Nucleus accumbens (tissue), 56 donors: ENCODE data around the gene EGR4.
A peak's percentile ranks its signal among the peaks of the same experiment; 100 is the strongest.

ENCODE experiments used
- DNase-seq, 56 donors: peaks; one replicate each; lab custom pipeline; 2025; lab: John Stamatoyannopoulos, UW

Gene EGR4

DNA sequence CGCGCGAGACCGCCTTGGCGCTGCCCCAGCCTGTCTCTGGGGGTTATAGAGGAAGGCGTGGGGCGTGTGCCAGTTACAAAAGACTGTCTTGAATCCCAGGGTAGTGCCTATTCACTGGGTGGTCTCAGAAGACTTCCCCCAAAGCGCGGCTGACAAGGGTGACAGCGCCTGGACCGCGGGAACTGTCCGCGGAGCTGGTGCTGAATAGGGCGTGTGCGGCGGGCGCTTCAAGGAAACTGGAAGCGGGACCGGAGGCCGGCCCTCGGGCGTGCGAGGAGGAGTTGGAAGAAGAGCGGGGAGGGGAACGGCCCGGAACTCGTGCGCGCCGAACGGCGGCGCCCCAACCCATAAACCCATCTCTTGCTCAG is 2.3 kb downstream of the EGR4 start:
- DNase-seq: peak in 2 of 56 donors; percentile 24 to 33

DNA sequence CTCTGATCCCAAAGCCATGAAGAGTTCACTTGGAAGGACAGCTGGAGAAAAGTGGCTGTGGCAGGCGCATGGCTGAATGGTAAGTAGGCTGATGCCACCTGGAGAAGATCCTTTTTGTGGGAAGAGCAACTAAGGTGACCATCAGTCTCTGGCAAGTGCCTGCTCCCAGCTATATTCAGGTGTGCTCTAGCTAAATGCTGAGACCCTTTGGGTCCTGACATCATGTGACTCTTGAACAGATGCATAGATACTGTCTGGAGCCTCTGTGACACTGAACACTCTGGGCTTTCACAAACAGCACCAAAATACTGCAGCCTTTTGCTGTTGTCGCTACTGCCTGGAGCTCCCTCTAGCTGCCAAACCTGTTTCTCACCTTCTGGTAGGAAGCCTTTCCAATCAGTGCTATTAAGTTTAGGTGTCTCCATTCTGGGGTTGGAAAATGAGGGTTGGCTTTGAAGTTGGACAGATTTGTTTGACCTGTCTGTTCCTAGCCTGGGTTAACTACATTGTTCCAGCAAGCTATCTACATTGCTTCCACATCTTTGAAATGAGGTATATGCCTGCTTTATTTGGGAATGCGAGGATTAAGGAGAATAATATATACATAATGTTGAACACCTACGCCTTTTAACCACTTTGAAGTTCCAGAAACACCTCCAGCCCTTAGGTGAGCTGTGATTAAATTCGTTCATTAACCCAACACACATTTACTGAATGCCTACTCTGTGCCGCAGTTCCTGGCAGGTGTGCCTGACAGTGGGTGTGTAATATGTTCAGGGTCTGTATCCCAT is 3.1 kb downstream of the EGR4 start:
- peak in 13 of 56 donors; percentile 14 to 75 (median 41) for DNase-seq

DNA sequence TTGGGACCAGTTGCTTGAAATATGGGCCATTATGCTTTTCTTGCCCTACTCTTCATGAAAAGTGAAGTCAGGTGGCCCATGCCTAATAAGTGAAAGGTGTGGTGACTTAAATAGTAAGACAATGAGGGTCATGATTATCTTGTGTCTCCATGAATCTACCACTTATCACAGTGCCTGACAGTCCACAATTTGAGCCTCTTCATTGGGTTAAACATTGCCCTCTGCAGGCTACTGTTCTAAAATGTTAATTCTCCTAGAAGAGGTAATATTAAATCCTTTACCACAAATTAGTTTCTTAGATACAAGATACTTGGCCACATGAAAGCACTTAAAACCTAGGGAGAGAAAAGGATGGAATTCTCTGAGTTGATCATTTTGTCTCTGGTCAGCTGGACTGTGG is 4.0 kb downstream of the EGR4 start:
- DNase-seq: no peak

DNA sequence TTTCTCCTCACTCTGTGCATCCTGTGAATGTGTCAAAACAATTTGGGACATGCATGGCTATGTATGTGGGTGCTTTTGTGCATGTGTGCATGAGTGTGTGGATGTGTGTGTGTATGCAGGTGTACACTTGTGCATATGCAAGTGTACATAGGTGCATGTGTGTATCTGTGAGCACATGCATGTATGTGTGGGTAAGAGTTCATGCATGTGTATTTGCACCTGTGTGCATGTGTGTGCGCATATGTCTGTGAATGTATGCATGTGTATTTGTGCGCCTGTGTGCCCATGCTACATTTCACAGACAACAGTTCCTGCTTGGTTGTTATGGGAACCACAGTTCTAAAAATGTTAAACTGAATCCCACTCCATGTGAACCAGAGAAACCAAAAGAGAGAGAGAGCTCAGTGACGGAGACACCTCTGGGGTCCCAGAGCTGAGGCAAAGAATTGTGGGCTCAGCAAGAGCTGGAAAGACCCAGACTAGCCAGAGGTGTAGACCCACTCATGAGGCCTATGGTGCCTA is 7.2 kb downstream of the EGR4 start:
- peak in 1 of 56 donors; percentile 18 for DNase-seq

DNA sequence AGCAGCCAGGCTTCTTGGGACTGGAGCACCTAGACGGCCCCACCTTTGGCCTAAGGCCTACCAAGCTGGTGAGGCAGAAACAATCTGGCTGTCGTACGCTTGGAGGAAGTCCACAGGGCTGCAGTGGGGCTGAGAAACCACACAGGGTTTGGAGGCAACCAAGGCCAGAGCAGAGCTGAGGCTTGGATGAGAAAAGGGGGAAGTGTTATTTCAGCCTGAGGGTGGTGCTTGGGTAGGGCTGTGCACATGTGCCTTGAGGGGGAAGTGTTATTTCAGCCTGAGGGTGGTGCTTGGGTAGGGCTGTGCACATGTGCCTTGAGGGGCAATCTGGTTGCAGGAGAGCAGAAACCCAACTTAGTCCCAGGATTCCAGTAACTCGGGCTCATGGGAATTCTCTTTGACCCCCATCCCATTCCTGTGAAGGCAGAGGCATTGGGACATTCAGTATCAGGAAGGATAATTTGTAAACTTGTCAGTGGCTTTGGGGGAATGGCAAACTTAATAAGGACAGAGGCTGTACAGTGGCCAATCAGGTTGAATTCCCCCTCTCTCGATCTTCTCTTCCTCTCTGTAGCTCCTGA is 8.1 kb downstream of the EGR4 start:
- peak in 16 of 56 donors; percentile 21 to 67 (median 40) for DNase-seq

DNA sequence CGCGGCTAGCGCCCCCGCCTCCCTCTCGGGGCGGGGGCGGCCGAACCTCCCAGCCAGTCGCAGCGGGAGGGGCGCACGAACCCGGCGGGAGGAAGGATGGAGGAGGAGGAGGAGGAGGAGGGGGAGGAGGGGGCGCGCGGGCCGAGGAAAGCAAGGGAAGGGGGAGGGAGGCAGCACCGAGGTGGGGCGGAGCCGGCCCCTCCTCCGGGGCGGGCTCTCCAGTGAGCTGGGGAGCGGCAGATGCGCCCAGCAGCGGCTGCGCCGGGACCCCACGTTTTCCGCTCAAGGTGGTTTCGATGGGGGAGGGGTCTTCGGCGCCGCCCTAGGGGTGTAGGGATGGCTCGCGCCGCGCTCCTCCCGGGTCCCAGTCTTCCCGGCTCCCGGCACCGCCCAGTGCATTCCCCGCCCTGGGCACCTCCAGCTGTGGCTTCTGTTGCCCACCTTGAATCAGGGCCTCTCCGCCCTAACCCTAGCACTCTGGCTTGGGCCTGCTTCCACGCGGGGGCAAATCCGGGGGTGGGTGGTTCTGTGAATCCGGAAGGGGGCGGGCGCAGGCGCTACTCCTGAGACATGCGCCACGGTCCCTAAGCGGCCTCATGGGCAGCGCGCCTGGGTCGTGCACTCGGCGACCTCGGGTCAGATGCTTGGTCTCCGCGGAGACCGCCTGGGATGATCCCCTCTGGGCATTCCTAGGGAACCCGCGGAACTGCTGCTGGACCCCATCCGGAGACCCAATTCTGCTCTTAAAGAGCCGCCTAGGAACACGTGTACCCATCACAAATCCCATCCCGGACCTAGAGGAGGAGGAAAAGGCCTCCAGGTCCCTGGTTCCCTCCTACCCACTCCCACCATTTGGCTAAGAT is 8.8 kb downstream of the EGR4 start, which contains the start of gene FBXO41:
FBXO41 (minus strand) TSS at position 183 of the 863 bp plus-strand sequence. CDS start 14,848 bp downstream, outside the sequence.
- DNase-seq: peak in 33 of 56 donors; percentile 30 to 84 (median 57)

DNA sequence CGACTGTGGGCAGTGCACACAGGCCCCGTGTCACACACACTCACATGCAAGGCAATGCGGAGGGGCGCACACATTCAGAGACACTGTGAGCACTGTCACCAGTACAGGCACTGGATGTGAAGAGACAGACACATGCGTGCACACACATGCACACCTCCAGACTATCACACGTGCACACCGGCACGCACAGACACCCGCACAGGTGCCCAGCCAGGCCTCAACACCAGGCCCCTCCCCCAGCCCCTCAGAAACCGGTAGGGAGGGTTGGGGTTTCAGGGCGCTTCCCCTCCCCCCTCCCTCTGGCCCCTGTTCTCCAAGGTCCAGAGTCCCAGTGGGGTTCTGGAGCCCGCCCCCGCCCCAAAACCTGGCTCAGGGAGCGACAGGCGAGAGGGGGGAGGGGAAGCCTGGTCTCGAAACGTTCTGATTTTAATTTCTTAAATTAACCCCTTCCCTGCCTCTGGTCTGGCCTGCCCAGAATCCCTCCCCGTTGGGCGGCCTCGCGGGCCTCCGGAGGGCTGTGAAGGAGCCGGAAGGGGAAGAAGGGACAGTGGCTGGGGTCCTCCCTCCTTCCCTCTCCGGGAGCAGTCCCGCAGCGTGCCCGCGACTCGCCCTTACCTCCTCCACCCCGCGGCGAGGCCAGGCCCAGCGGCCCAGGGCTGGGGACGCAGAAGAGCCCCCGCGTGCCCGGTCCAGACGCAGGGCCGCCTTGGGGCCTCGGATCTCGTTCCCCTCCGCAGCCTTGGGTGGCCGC is 9.6 kb downstream of the EGR4 start:
- peak in 7 of 56 donors; percentile 20 to 66 (median 48) for DNase-seq

DNA sequence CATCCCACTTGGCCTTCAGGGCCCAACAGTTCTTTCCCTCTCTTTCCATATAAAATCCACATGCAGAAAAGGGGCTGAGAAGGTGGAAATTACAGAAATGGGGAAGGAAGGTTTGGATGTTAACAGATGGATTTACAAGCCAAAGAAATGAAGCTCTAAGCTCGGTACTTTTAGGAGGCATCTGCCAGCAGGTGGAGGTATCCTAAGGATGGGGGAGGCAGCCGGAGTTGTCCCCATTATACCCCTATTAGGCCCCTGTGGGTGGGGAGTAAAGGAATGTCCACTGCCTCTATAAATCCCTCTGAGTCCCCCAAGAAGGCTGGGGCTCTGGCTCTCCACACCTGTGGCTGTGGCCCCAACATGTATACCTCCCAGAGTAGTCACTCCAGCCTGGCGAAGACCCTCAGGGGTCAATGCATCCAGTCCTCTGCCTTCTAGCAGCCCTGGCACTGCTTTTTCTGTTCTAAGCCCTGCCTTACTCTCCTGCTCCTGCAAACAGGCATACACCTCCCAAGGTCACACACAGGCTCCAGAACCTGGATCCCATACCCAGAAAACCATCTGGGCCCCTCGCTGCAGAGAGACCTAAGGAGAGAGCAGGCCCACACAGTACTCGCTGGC is 10.3 kb downstream of the EGR4 start:
- no peak for DNase-seq

DNA sequence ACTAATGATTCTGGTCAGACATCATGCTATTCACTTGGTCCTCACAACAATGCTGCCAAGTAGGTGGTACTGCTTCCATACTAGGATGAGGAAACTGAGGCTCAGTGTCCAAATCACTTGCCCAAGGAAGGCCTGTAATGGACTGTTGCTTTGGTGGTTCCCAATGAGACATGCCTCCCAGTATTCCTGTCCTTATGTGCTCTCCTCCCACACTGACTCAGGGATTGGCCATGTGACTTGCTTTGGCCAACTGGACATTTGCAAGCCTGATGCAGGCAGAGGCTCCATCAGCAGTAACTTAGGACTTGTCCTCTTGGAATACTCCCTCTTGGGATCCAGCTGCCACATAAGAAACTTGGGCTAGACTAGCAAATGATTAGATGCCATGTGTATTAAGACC is 12.1 kb downstream of the EGR4 start:
- DNase-seq: no peak

DNA sequence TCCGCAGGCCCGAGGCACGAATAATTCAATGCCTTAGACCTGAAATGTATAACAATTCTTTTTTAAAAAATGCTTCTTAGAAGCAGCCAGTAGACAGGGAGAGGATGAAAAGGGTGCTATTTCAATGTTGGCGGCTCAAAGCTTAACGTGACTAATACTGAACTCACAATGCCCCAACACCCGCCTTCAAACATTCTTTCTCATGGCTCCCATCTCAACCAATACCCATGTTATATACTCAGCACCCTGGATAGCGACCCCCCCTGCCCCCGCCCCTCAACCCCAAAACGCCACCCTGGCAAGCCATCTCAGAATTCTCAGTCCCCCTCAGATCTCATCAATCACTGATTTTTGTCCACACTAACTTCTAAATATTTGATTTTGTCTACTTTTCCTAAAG is 13.5 kb downstream of the EGR4 start:
- DNase-seq: no peak

DNA sequence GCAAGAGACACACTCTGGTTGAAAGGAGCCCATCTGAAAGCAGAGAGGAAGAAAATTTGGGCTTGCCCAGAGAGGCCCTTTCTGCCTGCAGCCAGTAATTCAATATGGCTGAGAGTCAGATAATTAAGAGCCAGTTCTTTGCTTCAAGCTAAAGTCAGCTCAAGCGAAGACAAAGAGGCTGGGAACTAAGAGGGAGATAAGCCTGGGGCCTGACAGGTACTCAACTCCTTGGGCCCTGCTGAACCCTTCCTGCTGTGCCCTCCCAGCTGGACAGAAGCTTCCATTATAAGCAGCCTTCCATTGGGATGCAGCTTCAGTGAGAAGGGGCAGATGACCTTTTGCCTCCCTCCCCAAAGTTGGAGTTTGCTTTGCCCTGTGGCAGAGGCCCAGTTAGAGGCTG is 21.1 kb downstream of the EGR4 start:
- no peak for DNase-seq

DNA sequence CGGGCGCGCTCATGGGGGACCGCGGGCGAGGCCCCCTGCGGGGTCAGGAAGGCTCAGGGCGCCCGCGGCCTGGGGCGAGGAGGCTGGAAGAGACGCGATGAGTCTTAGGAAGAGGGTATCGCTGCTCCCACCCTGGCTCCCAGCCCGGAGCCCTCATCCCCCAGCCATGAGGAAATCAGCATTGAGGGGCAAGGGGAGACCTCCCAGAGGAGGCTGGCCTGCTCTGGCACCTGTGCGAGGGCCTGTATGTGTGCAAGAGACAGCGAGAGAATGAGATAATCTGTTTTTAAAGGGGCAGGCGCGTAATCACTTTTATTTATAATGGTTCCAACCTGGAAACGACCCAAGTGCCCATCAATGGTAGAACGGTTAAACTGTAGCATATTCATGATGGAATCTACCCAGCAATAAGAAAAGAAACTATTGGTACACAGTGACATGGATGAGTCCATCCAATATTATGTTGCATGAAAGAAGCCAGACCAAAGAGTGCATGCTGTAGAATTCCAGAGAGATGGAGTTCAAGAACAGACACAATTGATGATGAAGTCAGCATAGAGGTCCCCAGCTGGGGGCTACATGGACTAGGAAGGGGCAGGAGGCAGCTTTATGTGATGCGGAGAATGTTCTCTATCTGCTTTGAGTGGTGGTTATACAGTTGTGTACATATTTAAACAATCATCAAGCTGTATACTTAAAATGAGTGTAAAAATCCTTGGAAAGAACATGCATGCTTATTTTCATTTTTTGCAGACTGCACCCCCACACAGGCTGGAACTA is 23.5 kb downstream of the EGR4 start:
- DNase-seq: no peak

DNA sequence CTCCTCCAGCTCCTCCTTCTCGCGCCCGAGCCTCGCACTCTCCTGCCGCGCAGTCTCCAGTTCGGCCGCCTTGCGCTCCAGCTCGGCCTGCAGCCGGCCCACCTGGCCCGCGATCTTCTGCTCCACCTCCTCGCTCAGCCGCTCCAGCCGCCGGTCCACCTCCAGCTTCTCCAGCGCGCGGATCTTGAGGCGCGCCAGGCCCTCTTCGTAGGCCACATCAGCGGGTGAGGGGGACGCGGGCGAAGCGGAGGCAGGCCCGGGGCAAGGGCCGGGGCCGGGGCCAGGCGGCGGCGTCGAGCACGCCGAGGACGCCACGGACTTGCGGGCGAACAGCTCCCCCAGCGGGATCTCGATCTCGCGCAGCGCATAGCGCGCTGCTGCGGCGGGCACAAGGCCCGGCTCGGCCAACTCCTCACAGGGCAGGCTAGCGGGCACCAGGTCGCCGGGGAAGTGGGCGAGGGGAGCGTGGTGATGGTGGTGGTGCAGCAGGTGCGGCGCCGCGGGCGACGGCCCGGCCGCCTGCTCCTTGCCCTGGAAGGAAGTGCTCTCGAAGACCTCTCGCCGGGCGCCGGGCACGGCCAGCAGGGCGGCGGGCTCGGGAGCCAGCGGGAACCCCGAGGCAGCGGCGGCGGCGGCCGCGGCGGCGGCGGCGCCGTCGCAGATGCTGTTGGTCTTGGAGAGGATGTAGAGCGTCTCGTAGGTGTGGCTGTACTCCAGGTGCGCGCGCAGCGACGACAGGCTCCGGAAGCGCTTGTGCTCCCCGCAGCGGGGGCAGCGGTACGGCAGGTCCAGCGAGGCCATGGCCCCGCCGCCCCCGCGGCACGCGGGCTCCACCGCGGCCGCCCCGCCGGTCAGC is 24.3 kb downstream of the EGR4 start:
- peak in 18 of 56 donors; percentile 12 to 73 (median 29) for DNase-seq

DNA sequence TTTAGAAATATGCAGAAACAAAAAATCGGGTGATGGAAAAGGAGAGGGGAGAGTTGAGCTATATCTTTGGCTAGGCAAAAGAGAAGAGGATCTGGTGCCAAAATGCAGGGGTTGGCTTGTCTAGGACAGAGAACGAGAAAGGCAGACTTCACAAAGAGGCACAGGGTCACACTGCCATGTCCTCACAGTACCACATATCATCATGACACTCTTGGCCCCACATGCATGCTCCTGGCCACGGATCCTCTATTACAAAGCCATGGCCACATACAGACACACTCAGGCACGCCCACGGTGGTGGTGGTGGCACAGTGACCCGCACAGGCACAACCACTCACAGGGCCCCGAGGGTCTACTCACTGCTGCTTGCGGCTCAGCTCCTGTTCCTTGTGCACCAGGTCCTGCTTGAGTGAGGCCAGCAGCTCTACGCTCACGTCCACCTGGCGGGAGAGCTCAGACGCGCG is 24.9 kb downstream of the EGR4 start:
- DNase-seq: no peak

DNA sequence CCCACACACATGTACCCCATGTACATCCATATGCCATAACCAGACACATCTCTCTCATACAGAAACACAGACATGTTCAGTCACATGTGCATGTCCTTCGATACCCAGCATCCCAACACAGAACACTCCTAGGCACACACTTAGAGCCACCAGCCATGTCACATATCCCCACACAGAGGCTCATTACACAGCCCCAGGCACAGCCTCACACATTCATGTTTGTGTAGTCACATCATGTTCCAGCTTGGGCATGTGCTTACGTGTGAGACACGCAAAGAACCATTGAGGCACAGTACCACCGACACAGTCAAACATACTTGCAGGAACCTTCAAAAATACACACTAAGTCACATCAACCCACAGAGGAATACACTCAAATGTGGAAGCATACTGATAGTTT is 26.3 kb downstream of the EGR4 start:
- DNase-seq: no peak

DNA sequence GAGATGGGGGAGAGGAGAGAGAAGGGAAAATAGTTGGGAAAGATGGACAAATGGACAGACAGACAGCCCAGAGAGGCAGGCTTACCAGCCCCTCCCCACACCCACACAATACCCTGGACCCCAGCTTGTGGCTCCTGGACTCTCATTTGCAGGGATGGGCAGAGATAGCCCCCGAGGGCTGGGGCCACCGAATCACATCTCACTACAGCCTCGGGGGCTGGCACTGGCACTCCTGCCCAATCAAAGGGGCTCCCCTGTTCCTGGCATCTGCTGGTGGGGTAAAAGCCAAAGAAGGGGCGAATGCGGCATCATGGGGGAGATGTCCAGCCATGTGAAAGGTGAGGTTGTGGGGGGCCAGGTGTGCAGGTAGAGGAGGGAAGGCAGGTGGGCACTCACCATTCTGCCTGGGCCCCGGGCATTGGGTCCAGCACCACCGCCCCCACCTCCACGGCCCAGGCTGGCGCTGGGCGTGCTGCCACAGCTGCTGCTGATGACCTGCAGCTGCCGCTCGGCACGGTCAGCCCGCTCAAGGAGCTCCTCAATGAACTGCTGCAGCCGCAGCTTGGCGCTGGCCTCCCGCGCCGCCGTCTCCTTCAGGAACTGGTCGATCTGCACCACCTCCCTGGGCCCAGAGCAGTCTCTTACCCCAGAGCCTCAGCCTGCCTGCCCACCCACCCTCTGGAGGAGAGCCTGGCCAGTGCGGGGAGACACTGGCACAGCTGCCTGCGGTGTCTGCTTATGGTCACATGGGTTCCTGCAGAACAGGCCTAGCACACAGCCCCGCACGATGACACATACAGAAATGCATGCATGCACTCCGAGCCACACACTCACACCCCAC is 27.1 kb downstream of the EGR4 start:
- no peak for DNase-seq
